Mucosa of descending colon (tissue), 3 donors: ENCODE data around the gene PGAM1. TPM values are rescaled to one million over a fixed set of nuclear protein-coding genes. Genes with fewer than 3 reads are reported as not detected.

ENCODE experiments used
- ATAC-seq: fragments of 200-7000 bp; cut with Tn5 transposase; one replicate; pipeline ENCODE4 v1.9.1; 2020; ENCODE audit warnings: mild to moderate bottlenecking, moderate library complexity
- DNase-seq, 3 donors: peaks; one replicate each; pipeline ENCODE4 v3.0.0-alpha.2; 2020
- H3K36me3 ChIP-seq: fragments of 200-600 bp; one replicate; pipeline ENCODE4 v1.8.0; 2021; ENCODE audit warnings: low read depth, mild to moderate bottlenecking
- H3K4me1 ChIP-seq: fragments of 200-600 bp; one replicate; pipeline ENCODE4 v1.8.0; 2021; ENCODE audit warnings: low read depth, mild to moderate bottlenecking
- H3K4me3 ChIP-seq: fragments of 200-600 bp; one replicate; pipeline ENCODE4 v1.8.0; 2021; ENCODE audit warnings: mild to moderate bottlenecking
- H3K9me3 ChIP-seq: fragments of 200-600 bp; one replicate; pipeline ENCODE4 v1.8.0; 2021; ENCODE audit warnings: mild to moderate bottlenecking
- CTCF ChIP-seq: fragments of 200-600 bp; IDR thresholded peaks from one replicate; pipeline ENCODE4 v1.8.0; 2022; ENCODE audit warnings: antibody characterized with exemption, mild to moderate bottlenecking
- intact Hi-C, 2 donors: fragments of 100-400 bp; cut with DNase I in 1 of 2; cut with micrococcal nuclease in 1 of 2; formaldehyde crosslinking; loops; one replicate each; pipeline versions ENCODE4 v1.11.0 to v1.11.1; 2022; cut with DNase I, micrococcal nuclease
- long read RNA-seq, 2 donors: library from polyadenylated mRNA; unstranded; transcript quantifications; one replicate each; pipeline ENCODE4 v2.0.0, GENCODE V29; 2019 to 2021
- total RNA-seq, 3 donors: library from RNA; stranded (reverse); fragmentation: NEBNext Ultra II Directional in 2 of 3; extraction: Animal tissue kit (Norgen Biotek cat#: 25700) in 2 of 3; gene quantifications; one replicate each; pipeline versions ENCODE4 v1.2.1 to v1.2.4, GENCODE V29; 2021 to 2023
- donor health status: DM: no; HTN: no; CAD: no; lungs with moderate emphysema.
- donor health status: DM: no; HTN: no; CAD: no.
- donor health status: DM: no; HTN: yes; CAD: no.

PGAM1 gene
- total RNA-seq = 100 to 1,000 TPM; 173 to 244 (median 186) TPM
- long read RNA-seq, donor 1, transcript PGAM1-201 (4 exons, 1,830 nt) = major isoform, 266 of 288 reads
- long read RNA-seq, donor 1, partial matches to known transcripts = 17 of 288 reads
- long read RNA-seq, donor 1, other reads (novel, unspliced or antisense) = 3 of 288 reads
- long read RNA-seq, donor 2, transcript PGAM1-201 (4 exons, 1,830 nt) = major isoform, 364 of 385 reads
- long read RNA-seq, donor 2, partial matches to known transcripts = 13 of 385 reads
- long read RNA-seq, donor 2, other reads (novel, unspliced or antisense) = 4 of 385 reads

GRCh38 chr10:97425964-97426775 is at the start of gene PGAM1:
Gene PGAM1 (plus strand): TSS chr10:97426191. CDS start chr10:97426308, 117 bp downstream.
- Histone ChIP-seq H3K36me3 (no peaks in the 10 kb centered on the region), H3K9me3 (no peaks in the 10 kb centered on the region), H3K4me3 (peak within 1 kb of the TSS; percentile 83), H3K4me1 (peaks cover 25% of the 10 kb centered on the region)
- peak; percentile 80 for TF ChIP-seq CTCF
- intact Hi-C loops = no loop called here
- ATAC-seq (peak; percentile 92), DNase-seq (peak; percentile 91 to 97 (median 97))

GRCh38 chr10:97376413-97376812 is 49.6 kb upstream of the PGAM1 start:
- ATAC-seq = no peak
- intact Hi-C loops = no loop called here
- Histone ChIP-seq H3K36me3 (no peaks in the 10 kb centered on the region), H3K4me3 (no peak overlapping the region), H3K9me3 (no peaks in the 10 kb centered on the region), H3K4me1 (no peaks in the 10 kb centered on the region)
- TF ChIP-seq CTCF = no peak
- no peak for DNase-seq

- Histone ChIP-seq H3K9me3 (no peaks in the 10 kb centered on the region), H3K4me3 (no peak overlapping the region), H3K36me3 (no peaks in the 10 kb centered on the region), H3K4me1 (no peaks in the 10 kb centered on the region)
- no peak for TF ChIP-seq CTCF
- DNase-seq (no peak), ATAC-seq (no peak)
- intact Hi-C loops = no loop called here
Observed at GRCh38 chr10:97378933-97379921, 46.8 kb upstream of the PGAM1 start.

- no peaks in the 10 kb centered on the region for H3K9me3 ChIP-seq
- intact Hi-C loops = no loop called here
- no peak for TF ChIP-seq CTCF
- H3K36me3 ChIP-seq = no peaks in the 10 kb centered on the region
- H3K4me1 ChIP-seq = no peaks in the 10 kb centered on the region
- ATAC-seq (peak; percentile 89), DNase-seq (peak in 2 of 3 donors; percentile 31 to 39)
- no peak overlapping the region for H3K4me3 ChIP-seq
Observed at GRCh38 chr10:97380516-97380915, 45.5 kb upstream of the PGAM1 start.

- Histone ChIP-seq H3K4me3 (no peak overlapping the region), H3K4me1 (no peaks in the 10 kb centered on the region), H3K9me3 (no peaks in the 10 kb centered on the region), H3K36me3 (no peaks in the 10 kb centered on the region)
- DNase-seq (no peak), ATAC-seq (no peak)
- intact Hi-C loops = no loop called here
- no peak for TF ChIP-seq CTCF
Observed at GRCh38 chr10:97381626-97382025, 44.4 kb upstream of the PGAM1 start.
